GM12891 (cell line): Measurements from ENCODE around the gene USP22.

Experiments used
- POLR2A ChIP-seq: IDR thresholded peaks from 2 replicates; pipeline ENCODE4 v1.6.1; 2011; ENCODE audit warnings: low read depth, low read length, control low read depth
- POLR2AphosphoS5 ChIP-seq: IDR thresholded peaks from 2 replicates; pipeline ENCODE4 v1.6.1; 2011; ENCODE audit warnings: low read depth, low read length, control low read depth

DNA sequence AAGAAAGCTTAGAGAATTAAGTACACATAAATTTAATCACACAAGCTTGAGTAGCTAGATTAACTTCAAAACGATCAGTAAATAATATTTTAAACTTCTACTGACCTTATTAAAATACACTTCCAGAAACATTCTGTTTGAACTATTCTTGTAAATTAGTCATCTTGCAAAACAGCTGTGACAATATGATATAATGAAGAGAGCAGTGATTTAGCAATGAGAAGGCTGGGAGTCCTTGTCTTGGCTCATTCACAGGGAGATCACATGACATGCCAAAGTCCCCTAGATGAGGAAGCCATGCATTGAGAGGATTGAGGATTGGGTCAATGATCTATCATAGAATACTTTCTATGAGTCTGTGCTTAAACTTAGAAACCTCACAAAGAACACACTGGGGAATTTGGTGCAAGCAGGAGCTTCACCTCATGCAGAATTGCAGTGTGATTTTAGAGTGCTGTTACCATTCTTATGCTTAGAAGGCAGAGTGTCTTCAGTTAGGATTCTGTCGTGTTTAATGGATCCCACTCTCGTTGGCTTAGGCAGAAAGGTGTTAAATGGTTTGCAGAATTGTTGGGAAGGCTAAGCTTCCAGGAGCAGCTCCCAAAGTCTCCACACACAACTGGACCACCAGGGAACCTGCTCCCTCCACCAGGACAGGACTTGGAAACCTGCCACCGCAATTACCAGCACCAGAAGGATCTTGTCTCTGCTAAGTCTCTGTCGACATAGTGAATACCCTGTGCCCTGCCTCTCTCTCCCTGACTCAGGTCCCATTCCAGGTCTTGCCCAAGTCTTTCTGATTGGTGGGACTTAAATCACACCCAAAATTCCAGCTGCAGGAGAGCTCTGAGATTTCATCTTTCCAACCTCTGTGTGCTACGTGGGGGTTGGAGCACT, 87.1 kb downstream of the USP22 start:
- TF ChIP-seq POLR2A (no peak), POLR2AphosphoS5 (no peak)
